ENCODE measurements around the gene SNX9. TPM values are rescaled to one million over a fixed set of nuclear protein-coding genes. Genes with fewer than 3 reads are reported as not detected.

SNX9 gene
- total RNA-seq, 2 experiments from 2014 or later: 44.9 to 45.1 TPM

DNA sequence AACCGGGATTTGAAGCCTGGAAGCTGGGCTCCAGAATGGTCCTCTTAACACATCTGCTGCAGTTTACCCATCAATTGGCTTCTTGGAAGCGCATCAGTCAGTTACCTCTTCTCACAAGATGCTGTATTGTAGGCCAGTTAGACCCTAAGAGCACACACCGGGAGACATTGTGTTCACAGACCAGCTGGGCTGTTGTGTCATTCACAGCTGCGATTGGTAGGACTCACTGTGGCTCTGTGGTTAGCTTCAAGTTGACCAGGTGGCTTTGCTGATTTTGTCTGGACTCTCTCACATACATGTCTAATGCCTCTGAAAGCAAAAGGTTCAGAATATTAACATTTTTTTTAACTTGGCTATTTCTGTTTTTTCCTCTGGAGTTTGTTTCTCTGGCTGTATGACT lies 64.8 kb downstream of the SNX9 start:
- Mint-ChIP-seq H3K4me3 (no peak overlapping the region), H3K9me3 (no peaks in the 10 kb centered on the region), H3K27me3 (no peaks in the 10 kb centered on the region), H3K4me1 (ENCODE audit: low read depth) (peaks cover 72% of the 10 kb centered on the region), H3K36me3 (ENCODE audit: low read depth) (peaks cover 69% of the 10 kb centered on the region), H3K27ac (peak overlapping the region; percentile 2)
- TF ChIP-seq, protein P1, sequence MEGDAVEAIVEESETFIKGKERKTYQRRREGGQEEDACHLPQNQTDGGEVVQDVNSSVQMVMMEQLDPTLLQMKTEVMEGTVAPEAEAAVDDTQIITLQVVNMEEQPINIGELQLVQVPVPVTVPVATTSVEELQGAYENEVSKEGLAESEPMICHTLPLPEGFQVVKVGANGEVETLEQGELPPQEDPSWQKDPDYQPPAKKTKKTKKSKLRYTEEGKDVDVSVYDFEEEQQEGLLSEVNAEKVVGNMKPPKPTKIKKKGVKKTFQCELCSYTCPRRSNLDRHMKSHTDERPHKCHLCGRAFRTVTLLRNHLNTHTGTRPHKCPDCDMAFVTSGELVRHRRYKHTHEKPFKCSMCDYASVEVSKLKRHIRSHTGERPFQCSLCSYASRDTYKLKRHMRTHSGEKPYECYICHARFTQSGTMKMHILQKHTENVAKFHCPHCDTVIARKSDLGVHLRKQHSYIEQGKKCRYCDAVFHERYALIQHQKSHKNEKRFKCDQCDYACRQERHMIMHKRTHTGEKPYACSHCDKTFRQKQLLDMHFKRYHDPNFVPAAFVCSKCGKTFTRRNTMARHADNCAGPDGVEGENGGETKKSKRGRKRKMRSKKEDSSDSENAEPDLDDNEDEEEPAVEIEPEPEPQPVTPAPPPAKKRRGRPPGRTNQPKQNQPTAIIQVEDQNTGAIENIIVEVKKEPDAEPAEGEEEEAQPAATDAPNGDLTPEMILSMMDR (IDR thresholded peaks at IDR 0.05): no peak
- ChIA-PET CTCF (interaction anchor here (0.8 to 5.2 kb wide), 4 partner anchors 10 to 53 kb away, joined by 3 to 18 read pairs (median 4); no protein-coding TSS in a partner anchor), POLR2A (interaction anchor here (1.2 to 2.0 kb wide), 3 partner anchors 9 to 20 kb away, joined by 3 to 6 read pairs (median 3); no protein-coding TSS in a partner anchor)
- ATAC-seq (no peak), DNase-seq (no peak)
- intact Hi-C loops (cut with micrococcal nuclease): loop anchor here (5.0 kb wide), 1 partner anchor 126 kb away; no protein-coding TSS in a partner anchor

DNA sequence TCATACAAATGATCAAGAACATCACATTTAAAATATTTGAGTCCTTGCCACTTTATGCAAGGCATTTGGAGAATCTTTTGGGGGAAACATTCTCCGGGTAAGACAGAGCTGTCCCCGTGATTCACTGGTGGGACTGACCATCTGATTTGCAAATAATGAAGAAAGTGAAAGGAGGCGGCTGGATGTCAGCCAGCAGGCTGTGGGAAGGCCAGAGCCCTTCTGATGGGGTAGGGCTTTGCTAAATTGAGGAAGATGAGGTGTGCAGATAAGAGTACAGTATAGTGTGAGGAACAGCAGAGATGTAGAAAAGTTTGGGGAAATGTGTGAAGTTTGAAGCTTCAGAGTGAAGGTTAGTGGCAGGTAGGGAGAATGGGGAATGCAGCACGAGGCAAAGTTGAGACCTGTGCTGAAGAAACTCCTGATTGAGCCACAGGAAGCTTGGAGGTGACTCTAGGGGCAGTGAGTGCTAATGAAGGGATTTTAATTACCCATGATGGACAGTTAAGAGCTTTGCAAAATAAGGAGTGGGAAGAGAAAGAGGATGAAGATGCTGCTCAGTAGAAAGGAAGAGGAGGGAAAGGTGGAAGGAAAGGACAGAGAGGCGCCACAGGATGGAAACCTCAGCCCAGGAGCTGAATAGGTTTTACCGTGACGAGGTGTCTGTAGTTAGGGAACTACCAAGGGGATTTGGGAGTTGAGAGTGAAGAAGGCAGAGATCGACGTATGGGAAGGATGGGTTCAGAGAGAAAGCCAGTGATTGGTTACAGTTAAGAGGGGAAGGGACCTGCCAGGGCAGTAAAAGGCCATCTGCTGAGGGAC lies 68.7 kb downstream of the SNX9 start:
- Mint-ChIP-seq H3K27ac (peak overlapping the region; percentile 69), H3K9me3 (no peaks in the 10 kb centered on the region), H3K4me1 (ENCODE audit: low read depth) (peaks cover 50% of the 10 kb centered on the region), H3K4me3 (no peak overlapping the region), H3K36me3 (ENCODE audit: low read depth) (peaks cover 58% of the 10 kb centered on the region), H3K27me3 (no peaks in the 10 kb centered on the region)
- ChIA-PET CTCF (interaction anchor here (0.6 to 3.0 kb wide), 5 partner anchors 18 to 136 kb away, joined by 3 to 18 read pairs (median 16); no protein-coding TSS in a partner anchor), POLR2A (interaction anchor here (0.8 to 1.7 kb wide), 4 partner anchors 19 to 130 kb away, joined by 3 to 5 read pairs (median 4); no protein-coding TSS in a partner anchor)
- DNase-seq (no peak), ATAC-seq (peak; percentile 33)
- intact Hi-C loops (cut with micrococcal nuclease): no loop called here
- TF ChIP-seq, protein P1 (IDR thresholded peaks at IDR 0.05): no peak

DNA sequence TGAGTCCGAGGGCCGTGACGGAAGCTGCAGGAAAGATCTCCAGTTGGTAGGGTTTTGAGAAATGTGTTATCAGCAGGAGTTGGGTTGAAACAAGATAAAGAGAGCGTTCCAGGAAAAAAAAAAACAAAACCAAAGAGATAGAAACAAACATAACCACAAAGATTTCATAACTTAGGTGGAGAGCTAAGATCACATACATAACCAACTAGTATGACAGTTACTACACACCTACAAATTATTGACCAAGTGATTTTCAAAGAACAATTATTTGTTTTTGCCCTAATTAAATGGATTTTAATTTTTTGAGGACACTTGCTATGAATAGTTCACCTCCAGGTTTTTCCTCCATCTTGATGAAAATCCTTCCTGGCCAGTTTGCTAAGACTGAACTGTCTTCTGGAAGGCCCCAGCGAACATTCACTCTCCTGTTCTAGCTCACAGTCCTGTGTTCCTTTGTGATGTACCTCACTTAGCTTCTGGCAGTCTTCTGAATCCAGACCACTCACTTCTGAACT lies 69.4 kb downstream of the SNX9 start:
- H3K27me3 Mint-ChIP-seq: no peaks in the 10 kb centered on the region
- H3K36me3 Mint-ChIP-seq (ENCODE audit: low read depth): peaks cover 56% of the 10 kb centered on the region
- peak overlapping the region; percentile 69 for H3K27ac Mint-ChIP-seq
- peak; percentile 37 for ATAC-seq
- no peak overlapping the region for H3K4me3 Mint-ChIP-seq
- TF ChIP-seq, protein P1 (IDR thresholded peaks at IDR 0.05): no peak
- peaks cover 44% of the 10 kb centered on the region for H3K4me1 Mint-ChIP-seq (ENCODE audit: low read depth)
- no peaks in the 10 kb centered on the region for H3K9me3 Mint-ChIP-seq
- intact Hi-C loops (cut with micrococcal nuclease): no loop called here
- ChIA-PET CTCF (interaction anchor here (0.6 to 3.0 kb wide), 6 partner anchors 13 to 136 kb away, joined by 3 to 16 read pairs (median 4); no protein-coding TSS in a partner anchor), POLR2A (interaction anchor here (0.8 to 1.7 kb wide), 4 partner anchors 18 to 131 kb away, joined by 3 to 5 read pairs (median 4); no protein-coding TSS in a partner anchor)
- no peak for DNase-seq

DNA sequence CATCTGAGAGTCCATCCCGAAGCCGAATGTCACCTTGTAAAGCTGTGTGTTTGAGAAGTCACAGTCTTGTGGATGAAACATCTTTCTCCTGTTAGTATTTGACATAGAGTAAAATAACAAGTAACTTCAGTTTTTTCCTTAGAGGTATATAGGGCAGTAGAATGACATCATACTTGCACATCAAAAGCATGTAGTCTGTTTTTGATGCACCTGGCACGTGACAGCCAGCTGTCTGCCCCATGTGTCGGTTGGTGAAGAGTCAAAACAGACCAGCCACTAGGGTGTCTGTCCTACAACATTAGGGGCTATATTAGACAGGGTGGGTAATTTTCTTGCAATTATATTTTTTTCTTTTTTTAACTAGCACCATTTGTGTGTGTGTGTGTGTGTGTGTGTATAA lies 70.2 kb downstream of the SNX9 start:
- H3K27me3 Mint-ChIP-seq: no peaks in the 10 kb centered on the region
- CTCF ChIA-PET: interaction anchor here (0.8 to 3.0 kb wide), 8 partner anchors 12 to 223 kb away, joined by 3 to 16 read pairs (median 4); no protein-coding TSS in a partner anchor
- TF ChIP-seq, protein P1 (IDR thresholded peaks at IDR 0.05): no peak
- peaks cover 42% of the 10 kb centered on the region for H3K4me1 Mint-ChIP-seq (ENCODE audit: low read depth)
- H3K9me3 Mint-ChIP-seq: no peaks in the 10 kb centered on the region
- peaks cover 54% of the 10 kb centered on the region for H3K36me3 Mint-ChIP-seq (ENCODE audit: low read depth)
- POLR2A ChIA-PET: interaction anchor here (1.6 to 1.7 kb wide), 3 partner anchors 65 to 132 kb away, joined by 3 to 5 read pairs (median 4); no protein-coding TSS in a partner anchor
- H3K4me3 Mint-ChIP-seq: no peak overlapping the region
- ATAC-seq: peak; percentile 55
- H3K27ac Mint-ChIP-seq: peak overlapping the region; percentile 21
- intact Hi-C loops (cut with micrococcal nuclease): no loop called here
- DNase-seq: peak; percentile 71
